Activated T-cell treated with anti-CD3 and anti-CD28 coated beads, Interleukin-2, amount 50 U/mL, for 72 hours (primary cell): Measurements from ENCODE around the gene GLTPD2. TPM values are rescaled to one million over a fixed set of nuclear protein-coding genes. Genes with fewer than 3 reads are reported as not detected.
A peak's percentile ranks its signal among the peaks of the same experiment; 100 is the strongest.

ENCODE experiments used
- ATAC-seq, 2 donors: fragments of 150-1000 bp; cut with Tn5 transposase; replicated peaks in 1 of 2; 2 replicates each; pipeline ENCODE4 v1.10.0; 2021; ENCODE audit warnings: moderate library complexity in 2 of 2, mild to moderate bottlenecking in 1 of 2
- DNase-seq, 2 donors: peaks; one replicate each; pipeline ENCODE4 v3.0.0; 2021 to 2022; ENCODE audit warnings: mixed read lengths in 1 of 2
- H3K27ac Mint-ChIP-seq: one replicate; pipeline ENCODE4 v1.8.0; 2022; ENCODE audit warnings: mild to moderate bottlenecking, moderate library complexity, mixed read lengths
- H3K27me3 Mint-ChIP-seq: one replicate; pipeline ENCODE4 v1.8.0; 2022; ENCODE audit warnings: low read depth, mixed read lengths
- H3K36me3 Mint-ChIP-seq, 2 donors: one replicate each; pipeline ENCODE4 v1.8.0; 2022; ENCODE audit warnings: mixed read lengths in 2 of 2, mild to moderate bottlenecking in 1 of 2; ENCODE audit not compliant: insufficient read depth in 2 of 2
- H3K4me1 Mint-ChIP-seq: one replicate; pipeline ENCODE4 v1.8.0; 2022; ENCODE audit warnings: low read depth, mixed read lengths
- H3K4me3 Mint-ChIP-seq, 2 donors: one replicate each; pipeline ENCODE4 v1.8.0; 2022; ENCODE audit warnings: mild to moderate bottlenecking in 2 of 2, mixed read lengths in 2 of 2, moderate library complexity in 2 of 2
- H3K9me3 Mint-ChIP-seq, 2 donors: one replicate each; pipeline ENCODE4 v1.8.0; 2022; ENCODE audit warnings: mixed read lengths in 2 of 2
- total RNA-seq, 2 donors: library from RNA; stranded (reverse); gene quantifications; one replicate each; pipeline ENCODE4 v1.2.3, GENCODE V29; 2022

GLTPD2 gene
- not detected for total RNA-seq

DNA sequence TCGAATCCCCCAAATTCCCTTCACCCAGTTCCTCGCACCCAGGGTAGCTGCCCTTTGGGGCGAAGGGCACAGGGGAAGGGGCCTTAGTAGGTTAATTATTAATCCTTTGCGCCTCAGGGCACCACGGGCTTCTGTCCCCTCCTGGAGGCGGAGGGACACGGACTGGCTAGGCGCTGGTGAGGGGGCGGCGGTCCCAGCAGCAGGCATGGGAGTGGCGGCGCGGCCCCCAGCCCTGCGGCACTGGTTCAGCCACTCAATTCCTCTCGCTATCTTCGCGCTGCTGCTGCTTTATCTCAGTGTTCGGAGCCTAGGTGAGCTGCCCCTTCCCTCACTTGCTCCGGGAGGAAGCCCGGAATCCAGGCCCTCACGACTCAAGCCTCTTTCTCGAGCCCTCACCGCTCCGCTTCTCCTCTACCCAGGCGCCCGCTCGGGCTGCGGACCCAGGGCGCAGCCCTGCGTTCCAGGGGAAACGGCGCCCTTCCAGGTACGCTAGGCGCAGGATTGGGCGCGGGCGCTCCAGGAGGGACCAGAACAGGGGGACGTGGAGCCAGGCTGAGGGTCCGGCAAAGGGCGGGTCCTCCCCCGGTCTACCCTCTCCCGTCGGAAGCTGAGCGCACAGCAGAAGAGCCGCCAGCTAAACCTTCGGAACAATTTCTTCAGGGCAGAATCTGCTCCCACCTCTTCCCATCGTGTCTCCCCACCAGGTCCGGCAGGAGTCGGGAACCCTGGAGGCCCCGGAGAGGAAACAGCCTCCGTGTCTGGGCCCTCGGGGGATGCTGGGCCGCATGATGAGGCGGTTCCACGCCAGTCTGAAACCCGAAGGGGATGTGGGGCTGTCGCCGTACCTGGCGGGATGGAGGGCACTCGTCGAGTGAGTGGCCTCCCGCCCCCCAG is at the start of gene GLTPD2:
Gene GLTPD2, plus strand, starts transcription at position 158 of the 894 bp plus-strand sequence. Its CDS starts 48 bp downstream, at position 206.
- peaks cover 0 to 1% of the 10 kb centered on the region in 2 donors for H3K36me3 Mint-ChIP-seq
- peaks cover 38% of the 10 kb centered on the region for H3K4me1 Mint-ChIP-seq
- no peaks in the 10 kb centered on the region for H3K9me3 Mint-ChIP-seq
- no peak for DNase-seq
- H3K4me3 Mint-ChIP-seq = peak within 1 kb of the TSS; percentile 80 to 95
- H3K27ac Mint-ChIP-seq = no peak within 1 kb of the TSS
- peaks cover 34% of the 10 kb centered on the region for H3K27me3 Mint-ChIP-seq
- ATAC-seq = no peak

DNA sequence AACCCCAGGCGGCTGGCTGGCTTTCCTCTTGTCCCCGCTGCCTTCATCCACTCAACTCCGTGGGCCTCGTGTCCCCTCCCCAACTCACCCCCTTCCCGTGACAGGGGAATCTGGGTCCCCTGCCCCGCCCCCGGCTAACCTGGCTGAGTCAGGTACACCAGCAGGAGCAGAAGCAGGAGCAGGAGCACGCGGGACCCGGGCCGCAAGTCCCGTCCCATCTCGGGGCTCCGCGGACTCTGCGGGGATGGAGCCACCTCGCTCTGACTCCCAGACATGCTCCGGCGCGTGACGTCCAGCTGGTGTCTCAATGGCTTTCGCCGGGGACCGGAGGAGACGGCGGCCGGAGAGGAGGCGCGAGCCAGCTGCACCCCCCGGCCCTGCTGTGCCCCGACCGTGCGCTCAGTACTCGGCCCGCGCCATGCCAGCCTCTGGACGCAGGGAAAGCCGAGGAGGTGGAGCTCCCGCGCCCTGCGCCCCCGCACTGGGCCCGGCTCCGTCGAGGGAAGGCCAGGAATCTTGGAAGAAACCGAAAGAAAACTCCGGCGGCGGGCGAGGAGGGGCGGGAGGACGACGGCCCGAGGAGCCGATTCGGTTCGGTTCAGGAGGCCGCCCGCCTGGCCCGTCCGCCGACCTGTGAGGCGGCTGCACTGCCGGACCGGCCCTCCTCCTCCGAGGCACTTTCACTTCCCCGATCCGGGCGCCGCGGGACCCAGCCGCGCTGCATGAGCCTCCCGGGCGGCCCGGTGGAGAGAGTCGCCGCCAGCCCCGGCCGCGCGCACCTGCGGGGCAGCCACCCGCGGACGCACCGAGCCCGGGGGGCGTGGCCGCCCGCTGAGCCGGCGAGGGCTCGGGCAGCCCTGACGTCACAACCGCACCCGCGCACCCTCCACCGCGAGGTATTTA is 49.4 kb upstream of the GLTPD2 start, which contains the start of the genes CXCL16 and ZMYND15:
Gene CXCL16, minus strand, starts transcription at position 807 of the 903 bp plus-strand sequence. Its CDS starts 589 bp downstream, at position 218.
Gene ZMYND15, plus strand, starts transcription at position 712 of the 903 bp plus-strand sequence. CDS start 716 bp downstream, outside the sequence.
- H3K27me3 Mint-ChIP-seq = peaks cover 33% of the 10 kb centered on the region
- DNase-seq (peak; percentile 67 to 73), ATAC-seq (peak; percentile 77 to 83)
- peaks cover 0 to 1% of the 10 kb centered on the region in 2 donors for H3K36me3 Mint-ChIP-seq
- no peaks in the 10 kb centered on the region for H3K9me3 Mint-ChIP-seq
- H3K4me1 Mint-ChIP-seq = peaks cover 25% of the 10 kb centered on the region
- H3K4me3 Mint-ChIP-seq = peak within 1 kb of the TSS; percentile 77 to 87
- H3K27ac Mint-ChIP-seq = no peak within 1 kb of the TSS

DNA sequence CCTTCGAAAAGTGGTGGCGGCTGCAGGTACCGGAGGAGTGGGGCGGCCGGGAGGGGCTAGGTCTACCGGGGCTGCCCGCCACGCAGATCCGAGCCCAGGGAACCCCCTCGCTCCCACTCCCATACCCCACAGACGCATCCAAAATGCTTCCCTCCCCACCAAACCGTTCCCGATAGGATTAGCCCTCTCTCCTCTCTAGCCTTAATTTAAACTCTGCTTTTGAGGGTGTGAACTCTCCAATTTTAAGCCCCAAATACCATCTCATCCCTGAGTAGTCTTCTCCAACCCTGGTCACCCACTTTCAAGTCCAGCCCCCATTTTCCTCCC is 48.8 kb upstream of the GLTPD2 start:
- Mint-ChIP-seq H3K9me3 (no peaks in the 10 kb centered on the region), H3K36me3 (peaks cover 0 to 1% of the 10 kb centered on the region in 2 donors), H3K27ac (no peak overlapping the region), H3K27me3 (peaks cover 33% of the 10 kb centered on the region), H3K4me1 (peaks cover 25% of the 10 kb centered on the region), H3K4me3 (peak overlapping the region; percentile 72 to 76)
- DNase-seq = no peak
- ATAC-seq = no peak

DNA sequence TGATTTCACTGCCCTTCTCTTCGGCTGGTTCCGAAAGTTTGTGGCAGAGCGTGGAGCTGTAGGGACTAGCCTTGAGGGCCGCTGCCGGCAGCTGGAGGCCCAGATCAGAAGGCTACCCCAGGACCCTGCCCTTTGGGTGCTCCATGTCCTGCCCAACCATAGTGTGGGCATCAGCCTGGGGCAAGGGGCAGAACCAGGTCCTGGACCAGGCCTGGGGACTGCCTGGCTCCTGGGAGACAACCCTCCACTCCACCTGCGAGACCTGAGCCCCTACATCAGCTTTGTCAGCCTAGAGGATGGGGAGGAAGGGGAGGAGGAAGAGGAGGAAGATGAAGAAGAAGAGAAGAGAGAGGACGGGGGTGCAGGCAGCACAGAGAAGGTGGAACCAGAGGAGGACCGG is 48.2 kb upstream of the GLTPD2 start:
- Mint-ChIP-seq H3K9me3 (no peaks in the 10 kb centered on the region), H3K27me3 (peaks cover 33% of the 10 kb centered on the region), H3K4me3 (peak overlapping the region; percentile 72 to 76), H3K27ac (no peak overlapping the region), H3K36me3 (peaks cover 0 to 1% of the 10 kb centered on the region in 2 donors), H3K4me1 (peaks cover 25% of the 10 kb centered on the region)
- no peak for DNase-seq
- ATAC-seq = no peak

DNA sequence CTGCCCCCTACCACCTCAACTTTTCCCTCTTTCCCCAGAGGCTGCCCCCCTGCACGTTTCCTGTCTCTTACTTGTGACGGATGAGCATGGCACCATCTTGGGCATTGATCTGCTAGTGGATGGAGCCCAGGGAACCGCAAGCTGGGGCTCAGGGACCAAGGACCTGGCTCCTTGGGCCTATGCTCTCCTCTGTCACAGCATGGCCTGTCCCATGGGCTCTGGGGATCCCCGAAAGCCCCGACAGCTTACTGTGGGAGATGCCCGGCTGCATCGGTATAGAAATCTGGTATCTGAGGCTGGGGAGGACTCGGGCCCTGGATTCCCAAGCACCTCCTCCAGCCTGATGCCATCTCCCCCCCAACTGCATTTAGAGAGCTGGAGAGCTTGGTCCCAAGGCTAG is 47.2 kb upstream of the GLTPD2 start:
- H3K36me3 Mint-ChIP-seq = peaks cover 0 to 1% of the 10 kb centered on the region in 2 donors
- H3K9me3 Mint-ChIP-seq = no peaks in the 10 kb centered on the region
- H3K4me1 Mint-ChIP-seq = peaks cover 18% of the 10 kb centered on the region
- peaks cover 33% of the 10 kb centered on the region for H3K27me3 Mint-ChIP-seq
- peak overlapping the region; percentile 6 for H3K27ac Mint-ChIP-seq
- peak overlapping the region in 1 of 2 donors; percentile 31 for H3K4me3 Mint-ChIP-seq
- ATAC-seq (no peak), DNase-seq (no peak)

DNA sequence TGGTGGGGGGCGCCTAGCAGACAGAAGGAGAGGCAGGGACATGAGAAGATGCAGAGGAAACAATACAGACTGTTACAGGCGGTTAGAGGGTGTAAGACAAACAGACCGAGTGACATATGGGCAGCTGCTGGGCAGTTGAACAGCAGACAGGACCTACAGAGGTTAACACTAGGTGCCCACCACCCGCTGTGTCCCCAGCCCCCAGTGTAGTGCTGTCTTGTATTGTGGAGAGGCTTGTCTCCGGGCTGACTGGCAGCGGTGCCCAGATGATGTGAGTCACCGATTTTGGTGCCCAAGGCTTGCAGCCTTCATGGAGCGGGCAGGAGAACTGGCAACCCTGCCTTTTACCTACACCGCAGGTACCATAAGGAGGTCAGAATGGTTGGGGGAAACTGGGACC is 46.6 kb upstream of the GLTPD2 start:
- no peak for DNase-seq
- peaks cover 33% of the 10 kb centered on the region for H3K27me3 Mint-ChIP-seq
- peaks cover 0 to 1% of the 10 kb centered on the region in 2 donors for H3K36me3 Mint-ChIP-seq
- ATAC-seq = no peak
- H3K27ac Mint-ChIP-seq = no peak overlapping the region
- peaks cover 22% of the 10 kb centered on the region for H3K4me1 Mint-ChIP-seq
- H3K4me3 Mint-ChIP-seq = no peak overlapping the region
- H3K9me3 Mint-ChIP-seq = no peaks in the 10 kb centered on the region

DNA sequence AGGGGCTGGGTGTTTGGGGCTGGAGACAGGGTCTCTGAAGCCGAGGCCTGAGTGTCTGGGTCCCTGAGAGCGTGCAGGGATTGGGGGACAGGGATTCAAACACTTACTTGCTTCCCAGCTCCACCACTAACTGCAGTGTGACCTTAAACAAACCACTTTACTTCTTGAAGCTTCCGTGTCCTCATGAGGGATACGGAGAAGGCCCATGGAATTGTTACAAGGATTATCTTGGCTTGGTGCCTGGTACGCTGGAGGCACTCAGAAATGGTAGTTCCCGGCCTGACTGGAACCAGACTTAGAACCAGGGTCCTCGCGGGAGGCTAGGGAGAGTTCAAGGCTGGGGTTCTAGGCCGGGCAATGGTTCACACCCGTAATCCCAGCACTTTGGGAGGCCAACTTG is 46.1 kb upstream of the GLTPD2 start:
- Mint-ChIP-seq H3K9me3 (no peaks in the 10 kb centered on the region), H3K36me3 (peaks cover 0 to 1% of the 10 kb centered on the region in 2 donors), H3K4me1 (peaks cover 24% of the 10 kb centered on the region), H3K27me3 (peaks cover 33% of the 10 kb centered on the region), H3K4me3 (no peak overlapping the region), H3K27ac (no peak overlapping the region)
- no peak for DNase-seq
- no peak for ATAC-seq

DNA sequence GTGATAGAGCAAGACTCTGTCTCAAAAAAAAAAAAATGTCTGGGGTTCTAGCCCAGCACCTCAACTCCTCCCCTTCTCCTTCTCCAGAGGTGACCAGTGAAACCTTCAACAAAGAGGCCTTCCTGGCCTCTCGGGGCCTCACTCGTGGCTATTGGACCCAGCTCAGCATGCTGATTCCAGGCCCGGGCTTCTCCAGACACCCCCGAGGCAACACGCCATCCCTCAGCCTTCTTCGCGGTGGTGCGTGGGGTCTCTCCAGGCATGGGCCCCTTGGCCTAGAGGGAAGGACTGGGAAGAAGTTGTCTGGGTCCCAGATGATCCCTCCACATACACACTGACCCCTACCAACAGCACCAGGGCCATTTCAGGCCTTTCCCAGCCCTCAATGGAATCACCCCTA is 45.5 kb upstream of the GLTPD2 start:
- H3K27me3 Mint-ChIP-seq = peaks cover 29% of the 10 kb centered on the region
- ATAC-seq = no peak
- H3K36me3 Mint-ChIP-seq = peaks cover 0 to 1% of the 10 kb centered on the region in 2 donors
- H3K9me3 Mint-ChIP-seq = no peaks in the 10 kb centered on the region
- H3K27ac Mint-ChIP-seq = no peak overlapping the region
- H3K4me1 Mint-ChIP-seq = peaks cover 29% of the 10 kb centered on the region
- no peak for DNase-seq
- no peak overlapping the region for H3K4me3 Mint-ChIP-seq

DNA sequence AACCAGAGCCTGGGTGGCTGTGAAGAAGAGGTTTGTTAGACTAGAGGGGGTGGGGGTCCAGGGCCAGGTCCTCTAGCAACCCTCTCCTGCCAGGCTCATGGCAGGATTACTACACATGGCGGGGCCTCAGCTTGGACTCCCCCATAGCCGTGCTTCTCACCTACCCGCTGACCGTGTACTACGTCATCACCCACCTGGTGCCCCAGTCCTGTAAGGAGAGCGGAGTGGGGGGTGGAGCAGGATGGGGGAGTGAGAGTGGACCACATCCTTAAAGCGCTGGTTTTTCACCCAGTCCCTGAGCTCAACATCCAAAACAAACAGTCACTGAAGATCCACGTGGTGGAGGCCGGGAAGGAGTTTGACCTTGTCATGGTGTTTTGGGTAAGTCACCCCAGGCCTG is 44.9 kb upstream of the GLTPD2 start:
- ATAC-seq (no peak), DNase-seq (no peak)
- no peaks in the 10 kb centered on the region for H3K9me3 Mint-ChIP-seq
- H3K36me3 Mint-ChIP-seq = peaks cover 0 to 1% of the 10 kb centered on the region in 2 donors
- H3K27ac Mint-ChIP-seq = no peak overlapping the region
- no peak overlapping the region for H3K4me3 Mint-ChIP-seq
- peaks cover 26% of the 10 kb centered on the region for H3K4me1 Mint-ChIP-seq
- H3K27me3 Mint-ChIP-seq = peaks cover 22% of the 10 kb centered on the region

DNA sequence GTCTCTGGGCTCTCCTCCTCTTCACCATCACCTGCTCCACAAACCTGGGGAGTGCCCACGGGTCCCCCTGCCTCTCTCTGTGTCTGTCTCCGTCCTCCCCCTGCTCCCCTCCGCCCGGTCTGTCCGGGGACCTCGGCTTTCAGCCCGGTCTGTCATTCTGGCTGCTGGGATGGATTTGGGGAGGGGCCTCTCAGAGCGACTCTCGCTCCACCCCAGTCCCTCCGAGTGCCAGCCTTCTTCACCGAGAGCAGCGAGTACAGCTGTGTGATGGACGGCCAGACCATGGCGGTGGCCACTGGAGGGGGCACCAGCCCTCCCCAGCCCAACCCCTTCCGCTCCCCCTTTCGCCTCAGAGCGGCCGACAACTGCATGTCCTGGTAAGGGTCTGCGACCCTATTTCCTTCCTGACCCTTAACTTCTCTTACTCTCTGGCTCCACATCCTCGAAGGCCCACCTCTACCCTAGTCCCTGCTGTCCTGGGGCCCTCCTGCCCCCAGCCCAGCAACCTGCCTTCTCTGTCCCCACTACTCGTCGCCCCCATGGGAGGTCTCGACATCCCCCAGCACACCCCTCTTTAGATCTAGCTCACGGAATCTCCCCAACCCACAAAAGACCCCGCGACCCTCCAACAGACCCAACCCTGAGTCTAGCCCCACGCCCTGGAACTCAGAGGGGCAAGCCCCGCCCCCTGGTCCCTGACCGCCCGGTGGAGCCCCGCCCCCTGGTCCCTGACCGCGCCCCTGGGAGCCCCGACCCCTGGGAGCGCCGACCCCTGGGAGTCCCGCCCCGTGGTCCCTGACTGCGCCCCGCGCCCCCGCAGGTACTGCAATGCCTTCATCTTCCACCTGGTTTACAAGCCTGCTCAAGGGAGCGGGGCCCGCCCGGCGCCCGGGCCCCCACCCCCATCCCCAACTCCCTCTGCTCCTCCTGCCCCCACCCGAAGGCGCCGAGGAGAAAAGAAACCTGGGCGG is 43.5 kb upstream of the GLTPD2 start:
- ATAC-seq (no peak), DNase-seq (no peak)
- peak overlapping the region in 1 of 2 donors; percentile 22 for H3K4me3 Mint-ChIP-seq
- peaks cover 0 to under 1% of the 10 kb centered on the region in 2 donors for H3K36me3 Mint-ChIP-seq
- H3K27me3 Mint-ChIP-seq = peaks cover 23% of the 10 kb centered on the region
- no peak overlapping the region for H3K27ac Mint-ChIP-seq
- H3K4me1 Mint-ChIP-seq = peaks cover 22% of the 10 kb centered on the region
- no peaks in the 10 kb centered on the region for H3K9me3 Mint-ChIP-seq

DNA sequence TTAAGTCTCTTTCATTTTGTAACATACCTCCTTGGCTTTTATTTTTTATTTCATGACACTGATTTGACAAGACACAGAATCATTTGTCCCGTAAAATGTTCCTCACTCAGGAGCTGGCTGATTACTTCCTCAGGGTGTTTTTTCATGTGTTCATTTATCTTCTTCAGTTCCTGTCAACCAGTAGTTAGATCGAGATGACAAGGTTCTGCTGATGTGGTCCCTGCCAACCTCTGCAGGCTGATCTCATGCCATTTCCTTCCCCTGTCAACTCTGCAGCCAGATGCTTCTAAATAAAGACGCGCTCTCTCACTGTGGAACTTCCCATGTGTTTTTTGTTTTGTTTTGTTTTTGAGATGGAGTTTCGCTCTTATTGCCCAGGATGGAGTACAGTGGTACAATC is 40.9 kb upstream of the GLTPD2 start:
- Mint-ChIP-seq H3K36me3 (no peaks in the 10 kb centered on the region), H3K4me3 (peak overlapping the region; percentile 76 to 78), H3K4me1 (peaks cover 18% of the 10 kb centered on the region), H3K9me3 (no peaks in the 10 kb centered on the region), H3K27me3 (peaks cover 8% of the 10 kb centered on the region), H3K27ac (peak overlapping the region; percentile 51)
- DNase-seq (peak; percentile 30 to 40), ATAC-seq (peak; percentile 81 to 93)

DNA sequence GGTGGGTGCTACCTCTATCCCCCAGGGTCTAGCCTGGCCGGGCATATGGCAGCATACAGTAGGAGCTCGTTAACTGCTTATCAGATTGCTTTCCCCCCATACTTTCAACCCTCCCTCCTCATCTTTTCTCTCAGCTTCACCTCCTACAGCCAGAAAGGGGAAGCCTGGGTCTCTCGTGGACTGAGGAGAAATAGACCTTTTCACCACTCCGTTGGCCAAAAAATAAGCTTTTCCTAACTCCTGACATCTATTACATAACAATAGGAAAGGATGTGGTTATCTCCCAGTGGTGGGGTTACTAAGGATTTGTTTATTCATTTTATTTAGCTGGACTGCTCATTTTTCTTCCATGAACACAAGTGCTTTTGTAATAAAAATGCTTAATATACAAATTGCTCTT is 40.1 kb upstream of the GLTPD2 start:
- peaks cover 11% of the 10 kb centered on the region for H3K27me3 Mint-ChIP-seq
- no peak for ATAC-seq
- no peak for DNase-seq
- H3K4me3 Mint-ChIP-seq = peak overlapping the region in 1 of 2 donors; percentile 78
- no peaks in the 10 kb centered on the region for H3K9me3 Mint-ChIP-seq
- no peaks in the 10 kb centered on the region for H3K36me3 Mint-ChIP-seq
- H3K4me1 Mint-ChIP-seq = peaks cover 18% of the 10 kb centered on the region
- no peak overlapping the region for H3K27ac Mint-ChIP-seq
